GM19468 (cell line): ENCODE data around the gene RHEB.
A peak's percentile ranks its signal among the peaks of the same experiment; 100 is the strongest.

Experiments
- ATAC-seq: cut with Tn5 transposase; IDR thresholded peaks from one replicate; pipeline ENCODE4 v1.9.1; 2021; ENCODE audit warnings: mild to moderate bottlenecking, moderate library complexity, moderate number of reproducible peaks; ENCODE audit not compliant: unreplicated experiment; ENCODE audit errors: extremely low read depth

RHEB gene

DNA sequence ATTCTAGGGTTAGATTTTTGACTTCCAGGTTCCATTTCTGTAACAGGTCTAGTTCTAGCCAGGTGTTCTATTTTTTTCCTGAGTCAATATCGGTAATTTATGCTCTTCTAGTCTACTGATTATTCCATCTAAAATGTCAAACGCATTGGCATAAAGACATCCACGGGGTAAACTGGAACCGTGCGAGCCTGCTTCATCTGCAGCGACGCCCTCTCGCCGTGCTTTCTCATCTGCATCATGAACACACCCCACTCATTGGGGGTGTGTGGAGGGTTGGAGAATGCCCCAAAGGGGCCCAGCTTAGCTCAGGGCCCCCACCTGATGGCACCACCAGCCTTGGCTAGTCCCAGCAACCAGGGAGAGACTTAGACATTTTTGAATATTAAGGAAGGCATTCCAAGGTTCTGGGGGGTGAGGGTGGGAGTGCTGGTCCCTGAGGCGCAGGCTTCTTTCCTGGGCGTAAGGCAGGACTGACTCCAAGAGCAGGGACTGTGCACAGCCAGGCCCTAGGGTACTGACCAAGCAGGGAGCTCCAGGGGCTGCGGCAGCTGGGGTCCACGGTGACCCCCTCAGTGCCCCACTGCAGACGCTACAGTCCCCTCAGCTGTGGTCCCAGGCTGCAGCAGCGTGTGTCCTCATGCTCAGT, 66.9 kb downstream of the RHEB start:
- no peak for ATAC-seq

DNA sequence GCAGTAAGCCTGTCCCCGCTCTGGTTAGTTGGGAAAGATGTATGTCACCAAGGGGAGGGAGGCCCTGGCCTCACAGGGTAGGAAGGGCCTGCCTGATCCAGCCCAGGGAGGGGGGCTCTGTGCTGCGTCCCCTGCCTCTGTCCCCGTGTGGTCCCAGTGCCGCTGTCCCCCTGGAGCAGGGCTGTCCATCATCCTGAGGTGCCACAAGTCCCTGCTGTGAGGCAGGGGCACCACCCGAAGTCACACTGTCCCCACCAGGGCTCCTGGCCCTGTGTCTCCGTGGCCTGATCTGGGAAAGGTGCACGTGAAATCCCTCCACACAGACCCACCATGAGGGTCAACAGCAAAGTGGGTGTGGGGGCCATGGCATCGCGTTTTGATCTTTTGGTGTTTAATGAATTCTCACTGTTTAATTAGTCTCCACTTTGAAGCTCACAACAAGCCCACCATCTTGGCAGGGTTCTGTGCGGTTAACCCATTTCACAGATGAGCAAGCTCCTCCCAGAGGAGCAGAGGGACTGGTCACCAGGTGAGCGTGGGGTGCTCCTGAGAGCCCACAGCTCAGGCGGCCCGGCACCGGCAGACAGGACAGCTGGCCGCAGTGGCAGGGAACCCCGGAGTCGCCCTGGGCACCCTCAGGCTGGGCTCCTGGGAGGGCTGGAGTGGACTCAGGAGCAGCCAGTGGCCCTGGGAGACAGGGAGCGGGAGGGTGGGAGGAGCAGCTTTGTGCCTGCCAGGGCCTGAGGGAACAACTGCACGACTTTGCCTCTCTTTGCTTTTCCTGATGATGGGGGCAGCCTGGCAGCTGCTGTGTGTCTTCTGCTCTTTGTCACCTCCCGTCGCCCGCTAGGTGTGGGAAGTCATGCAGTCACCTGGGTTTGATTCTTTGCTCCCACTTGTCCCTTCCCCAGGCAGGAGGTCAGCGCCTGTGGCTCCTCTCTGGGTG, 67.8 kb downstream of the RHEB start:
- ATAC-seq = no peak

- no peak for ATAC-seq
These were observed 68.5 kb downstream of the RHEB start for GRCh38 chr7:151451156-151451555.

GRCh38 chr7:151449990-151450389, 69.7 kb downstream of the RHEB start:
- ATAC-seq = no peak

DNA sequence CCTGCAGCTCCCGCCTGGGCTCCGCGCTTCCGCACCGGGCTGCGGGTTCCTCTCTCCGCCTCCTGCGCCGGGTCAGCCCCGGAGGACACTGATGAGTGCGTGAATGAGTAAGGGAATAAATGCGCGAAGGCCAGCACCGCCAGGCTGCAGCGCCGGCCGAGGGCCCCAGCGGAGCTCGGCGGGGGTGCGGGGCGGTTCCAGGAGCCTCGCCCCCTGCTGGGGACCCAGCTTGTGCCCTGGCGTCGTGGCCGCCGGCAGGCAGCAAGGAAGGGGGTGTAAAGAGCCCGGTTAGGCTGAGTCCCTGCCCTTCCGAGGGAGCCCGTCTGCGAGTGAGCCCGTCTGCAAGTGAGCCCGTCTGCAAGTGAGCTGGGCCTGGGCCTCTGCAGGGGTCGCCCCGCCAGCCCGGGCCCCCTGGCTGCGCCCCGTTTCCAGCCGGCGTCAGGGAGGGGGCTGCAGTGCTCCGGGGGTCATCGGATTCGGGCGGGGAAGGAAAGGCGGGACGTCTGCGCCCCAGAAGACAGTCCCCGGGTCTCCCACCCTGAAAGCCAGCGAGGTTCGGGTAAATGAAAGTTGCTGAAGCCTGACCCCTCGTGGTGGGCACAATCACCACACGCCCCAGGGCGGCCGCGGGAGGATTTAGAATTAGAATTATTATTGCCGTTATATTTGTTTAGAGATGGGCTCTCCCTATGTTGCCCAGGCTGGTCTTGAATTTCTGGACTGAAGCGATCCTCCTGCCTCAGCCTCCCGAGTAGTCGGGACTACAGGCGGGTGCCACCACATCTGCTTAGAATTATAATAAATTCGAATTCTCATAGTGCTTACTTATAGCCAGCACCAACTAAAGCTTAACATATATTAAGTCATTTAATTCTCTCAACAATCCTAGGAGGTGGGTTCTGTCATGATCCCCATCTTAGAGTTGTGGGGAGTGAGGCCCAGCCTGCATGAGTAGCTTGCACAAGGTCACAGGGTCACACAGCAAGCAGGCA, 71.1 kb downstream of the RHEB start:
- ATAC-seq = peak; percentile 51

DNA sequence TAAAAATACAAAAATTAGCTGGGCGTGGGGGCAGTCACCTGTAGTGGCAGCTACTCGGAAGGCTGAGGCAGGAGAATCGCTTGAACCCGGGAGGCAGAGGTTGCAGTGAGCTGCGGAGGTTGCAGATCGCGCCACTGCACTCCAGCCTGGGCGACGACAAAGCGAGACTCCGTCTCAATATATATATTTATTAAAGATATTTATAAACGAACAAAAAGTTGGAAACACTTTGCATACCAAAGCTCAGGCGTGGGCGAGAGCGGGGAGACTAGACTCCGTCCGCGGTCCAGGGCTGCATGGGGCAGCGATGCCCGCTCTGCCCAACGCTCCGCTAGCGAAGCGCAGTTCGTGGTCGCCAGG, 71.8 kb downstream of the RHEB start:
- no peak for ATAC-seq

GRCh38 chr7:151447312-151447711, 72.4 kb downstream of the RHEB start:
- no peak for ATAC-seq

DNA sequence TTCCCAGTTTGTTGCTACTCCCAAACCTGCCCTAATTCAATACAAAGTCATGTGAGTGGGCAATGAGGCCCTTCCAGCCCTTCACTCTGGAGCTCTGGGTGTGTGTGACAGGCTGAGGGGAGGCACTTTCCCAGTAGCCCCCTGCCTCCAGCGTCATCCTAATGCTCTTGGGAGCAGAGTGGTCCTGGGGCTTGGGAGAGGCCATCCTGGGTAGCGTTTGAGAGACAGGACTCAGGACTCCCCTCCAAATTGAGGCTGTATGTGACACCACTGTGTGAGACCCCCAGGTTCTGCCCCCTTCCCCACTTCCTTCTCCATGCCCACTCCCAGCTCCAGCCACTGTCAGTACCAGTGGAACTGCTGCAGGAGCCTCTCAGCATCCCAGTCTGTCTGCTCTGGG, 73.3 kb downstream of the RHEB start:
- ATAC-seq = no peak

DNA sequence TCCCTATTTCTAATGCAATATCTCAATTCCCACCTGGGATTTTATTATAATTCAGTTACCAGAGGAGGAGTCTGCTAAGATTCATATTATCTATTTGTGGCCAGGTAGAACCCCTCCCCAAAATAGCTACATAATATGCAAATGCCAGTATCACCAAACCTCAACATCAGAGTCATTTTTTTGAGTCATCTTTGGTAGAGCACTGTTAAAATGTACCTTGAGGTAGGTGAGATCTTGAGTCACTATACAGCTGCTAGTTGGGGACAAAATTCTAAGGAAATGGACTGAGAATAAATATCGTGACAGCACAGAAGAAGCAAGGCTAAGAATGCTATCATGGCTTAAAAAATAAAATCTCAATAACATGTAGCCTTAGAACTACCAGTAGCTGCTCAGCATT, 75.1 kb downstream of the RHEB start:
- ATAC-seq = no peak

DNA sequence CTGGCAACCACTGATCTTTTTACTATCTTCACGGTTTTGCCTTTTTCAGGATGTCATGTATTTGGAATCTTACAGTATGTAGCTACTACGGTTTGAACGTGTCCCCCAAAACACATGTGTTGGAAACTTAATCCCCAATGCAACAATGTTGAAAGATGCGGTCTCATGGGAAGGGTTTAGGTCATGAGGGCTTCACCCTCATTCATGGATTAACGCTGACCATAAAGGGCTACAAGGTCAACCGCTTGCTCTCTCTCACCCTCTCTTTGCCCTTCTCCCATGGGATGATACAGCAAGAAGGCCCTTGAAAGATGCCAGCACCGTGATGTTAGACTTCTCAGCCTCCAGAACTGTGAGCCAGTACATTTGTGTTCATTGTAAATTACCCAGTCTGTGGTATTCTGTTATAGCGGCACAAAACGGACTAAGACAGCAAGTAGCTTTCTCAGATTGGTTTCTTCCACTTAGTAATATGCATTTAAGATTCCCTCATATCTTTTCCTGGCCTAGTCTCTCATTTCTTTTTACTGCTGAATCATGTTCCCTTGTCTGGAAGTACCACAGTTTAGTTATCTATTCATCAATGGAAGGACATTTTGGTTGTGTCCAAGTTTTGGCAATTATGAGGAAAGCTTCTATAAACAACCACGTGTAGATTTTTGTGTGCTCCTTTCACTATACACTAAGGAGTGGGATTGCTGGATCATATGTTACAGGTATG, 76.8 kb downstream of the RHEB start:
- no peak for ATAC-seq

- ATAC-seq = no peak
These were observed 78.8 kb downstream of the RHEB start for GRCh38 chr7:151440799-151441445.

GRCh38 chr7:151439855-151440798, 79.6 kb downstream of the RHEB start, which contains the start of gene CRYGN:
Gene CRYGN, minus strand, starts transcription at chr7:151440141. Its CDS starts 224 bp downstream, at chr7:151439917.
- no peak for ATAC-seq

- no peak for ATAC-seq
These were observed 80.7 kb downstream of the RHEB start for GRCh38 chr7:151438864-151439601.

GRCh38 chr7:151437866-151438516, 81.7 kb downstream of the RHEB start:
- ATAC-seq = no peak

- ATAC-seq = no peak
These were observed 82.5 kb downstream of the RHEB start for GRCh38 chr7:151437159-151437553.

GRCh38 chr7:151436446-151437158, 83.1 kb downstream of the RHEB start:
- no peak for ATAC-seq
